K562 (cell line): ENCODE measurements around the gene ZBTB46. TPM values are rescaled to one million over a fixed set of nuclear protein-coding genes. Genes with fewer than 3 reads are reported as not detected.

Source experiments
- ATF1 ChIP-seq, 2 experiments: fragments of 450-650 bp in 1 of 2; IDR thresholded peaks; 2 replicates each; pipeline ENCODE4 v1.6.1; 2016; ENCODE audit warnings: missing compliant biosample characterization in 1 of 2, missing genetic modification characterization in 1 of 2
- CREM ChIP-seq: IDR thresholded peaks from 2 replicates; pipeline ENCODE4 v1.6.1; 2014; ENCODE audit warnings: antibody characterized with exemption, low read depth
- JUND ChIP-seq, 2 experiments: IDR thresholded peaks; 2 replicates in 1 of 2; 3 replicates in 1 of 2; pipeline ENCODE4 v1.6.1; 2011; ENCODE audit warnings: borderline replicate concordance in 2 of 2, low read depth in 2 of 2, low read length in 2 of 2, improper control_type of control experiment in 1 of 2, missing biosample characterization in 1 of 2, missing genetic modification characterization in 1 of 2, missing genetic modification reagents in 1 of 2
- NFIX ChIP-seq: fragments of 250-450 bp; sonication (Bioruptor Pico); IDR thresholded peaks from 2 replicates; pipeline ENCODE4 v1.4.0; 2020; ENCODE audit warnings: low read depth, mild to moderate bottlenecking, moderate library complexity
- polyA plus RNA-seq, 8 experiments: library from polyadenylated mRNA; depleted of rRNA in 4 of 8; stranded (reverse) in 5 of 8; unstranded in 3 of 8; fragments of >200 nt; fragmentation: Nextera tagmentation in 2 of 8; fragmentation: Illumina TruSeq in 1 of 8; extraction: Ambion mirVana in 2 of 8; extraction: Trizol in 1 of 8; gene quantifications; 2 replicates each; pipeline versions ENCODE4 v1.2.1 to v1.2.3, GENCODE V29; 2011 to 2014; ENCODE audit warnings: inconsistent platforms in 1 of 8, missing spikeins in 1 of 8
- total RNA-seq, 7 experiments: library from RNA; depleted of rRNA in 6 of 7; stranded (reverse); fragments of >200 nt in 6 of 7; fragmentation: Illumina TruSeq in 2 of 7; extraction: Trizol in 2 of 7; gene quantifications; 2 replicates each; pipeline versions ENCODE4 v1.2.1 to v1.2.3, GENCODE V29; 2011 to 2021; ENCODE audit warnings: low replicate concordance in 1 of 7
- TF ChIP-seq, protein P1 (sequence below): fragments of 450-650 bp; IDR thresholded peaks from 2 replicates; pipeline ENCODE4 v1.6.1; 2016; ENCODE audit warnings: mild to moderate bottlenecking, moderate library complexity
- TF ChIP-seq, protein P2 (sequence below): sonication (generic); formaldehyde crosslinking; IDR thresholded peaks from 2 replicates; pipeline ENCODE4 v1.9.0; 2022; ENCODE audit warnings: mild to moderate bottlenecking, missing genetic modification reagents
- TF ChIP-seq, protein P3 (sequence below): fragments of 450-650 bp; IDR thresholded peaks from 2 replicates; pipeline ENCODE4 v1.6.1; 2014; ENCODE audit warnings: low read depth, mild to moderate bottlenecking, moderate library complexity, borderline replicate concordance
- TF ChIP-seq, protein P4 (sequence below), 3 experiments: fragments of 200-800 bp in 1 of 3; fragments of 250-450 bp in 1 of 3; fragments of 450-650 bp in 1 of 3; sonication (Bioruptor Pico) in 1 of 3; sonication (Bioruptor generic) in 1 of 3; formaldehyde crosslinking in 1 of 3; IDR thresholded peaks; 2 replicates each; pipeline versions ENCODE4 v1.6.1 to v1.8.0; 2016 to 2022; ENCODE audit warnings: mild to moderate bottlenecking in 2 of 3, missing genetic modification characterization in 2 of 3, missing compliant biosample characterization in 1 of 3, moderate library complexity in 1 of 3

The ZBTB46 gene
- total and polyA plus RNA-seq, 9 of the 15 experiments (the other 6 are each of a cell fraction or from before 2014, with no cell fraction given): 0.29 to 4.1 (median 1.1) TPM

DNA sequence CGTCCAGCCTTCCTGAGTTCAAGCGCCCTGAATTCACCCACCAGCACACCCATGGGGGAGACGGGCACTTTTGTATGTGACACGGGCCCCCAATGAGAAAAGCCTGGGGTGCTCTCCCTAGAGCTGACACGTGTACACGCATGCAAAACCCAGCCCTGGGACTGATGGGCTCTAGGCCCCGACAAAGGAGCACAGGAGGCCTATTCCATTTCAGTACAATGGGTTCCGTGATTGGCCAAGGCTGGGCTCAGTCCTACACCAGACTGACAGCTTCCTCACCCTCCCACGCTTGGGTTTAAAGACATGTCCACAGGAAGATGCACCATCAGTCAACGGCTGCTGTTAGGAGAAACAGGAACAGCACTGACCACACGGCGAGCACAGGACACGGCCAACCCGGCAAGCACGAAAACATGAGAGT lies 8.8 kb downstream of the ZBTB46 start (continued):
- TF ChIP-seq CREM: peak; percentile 48; the same call in 1 of the 2 replicates
- TF ChIP-seq, protein P1, sequence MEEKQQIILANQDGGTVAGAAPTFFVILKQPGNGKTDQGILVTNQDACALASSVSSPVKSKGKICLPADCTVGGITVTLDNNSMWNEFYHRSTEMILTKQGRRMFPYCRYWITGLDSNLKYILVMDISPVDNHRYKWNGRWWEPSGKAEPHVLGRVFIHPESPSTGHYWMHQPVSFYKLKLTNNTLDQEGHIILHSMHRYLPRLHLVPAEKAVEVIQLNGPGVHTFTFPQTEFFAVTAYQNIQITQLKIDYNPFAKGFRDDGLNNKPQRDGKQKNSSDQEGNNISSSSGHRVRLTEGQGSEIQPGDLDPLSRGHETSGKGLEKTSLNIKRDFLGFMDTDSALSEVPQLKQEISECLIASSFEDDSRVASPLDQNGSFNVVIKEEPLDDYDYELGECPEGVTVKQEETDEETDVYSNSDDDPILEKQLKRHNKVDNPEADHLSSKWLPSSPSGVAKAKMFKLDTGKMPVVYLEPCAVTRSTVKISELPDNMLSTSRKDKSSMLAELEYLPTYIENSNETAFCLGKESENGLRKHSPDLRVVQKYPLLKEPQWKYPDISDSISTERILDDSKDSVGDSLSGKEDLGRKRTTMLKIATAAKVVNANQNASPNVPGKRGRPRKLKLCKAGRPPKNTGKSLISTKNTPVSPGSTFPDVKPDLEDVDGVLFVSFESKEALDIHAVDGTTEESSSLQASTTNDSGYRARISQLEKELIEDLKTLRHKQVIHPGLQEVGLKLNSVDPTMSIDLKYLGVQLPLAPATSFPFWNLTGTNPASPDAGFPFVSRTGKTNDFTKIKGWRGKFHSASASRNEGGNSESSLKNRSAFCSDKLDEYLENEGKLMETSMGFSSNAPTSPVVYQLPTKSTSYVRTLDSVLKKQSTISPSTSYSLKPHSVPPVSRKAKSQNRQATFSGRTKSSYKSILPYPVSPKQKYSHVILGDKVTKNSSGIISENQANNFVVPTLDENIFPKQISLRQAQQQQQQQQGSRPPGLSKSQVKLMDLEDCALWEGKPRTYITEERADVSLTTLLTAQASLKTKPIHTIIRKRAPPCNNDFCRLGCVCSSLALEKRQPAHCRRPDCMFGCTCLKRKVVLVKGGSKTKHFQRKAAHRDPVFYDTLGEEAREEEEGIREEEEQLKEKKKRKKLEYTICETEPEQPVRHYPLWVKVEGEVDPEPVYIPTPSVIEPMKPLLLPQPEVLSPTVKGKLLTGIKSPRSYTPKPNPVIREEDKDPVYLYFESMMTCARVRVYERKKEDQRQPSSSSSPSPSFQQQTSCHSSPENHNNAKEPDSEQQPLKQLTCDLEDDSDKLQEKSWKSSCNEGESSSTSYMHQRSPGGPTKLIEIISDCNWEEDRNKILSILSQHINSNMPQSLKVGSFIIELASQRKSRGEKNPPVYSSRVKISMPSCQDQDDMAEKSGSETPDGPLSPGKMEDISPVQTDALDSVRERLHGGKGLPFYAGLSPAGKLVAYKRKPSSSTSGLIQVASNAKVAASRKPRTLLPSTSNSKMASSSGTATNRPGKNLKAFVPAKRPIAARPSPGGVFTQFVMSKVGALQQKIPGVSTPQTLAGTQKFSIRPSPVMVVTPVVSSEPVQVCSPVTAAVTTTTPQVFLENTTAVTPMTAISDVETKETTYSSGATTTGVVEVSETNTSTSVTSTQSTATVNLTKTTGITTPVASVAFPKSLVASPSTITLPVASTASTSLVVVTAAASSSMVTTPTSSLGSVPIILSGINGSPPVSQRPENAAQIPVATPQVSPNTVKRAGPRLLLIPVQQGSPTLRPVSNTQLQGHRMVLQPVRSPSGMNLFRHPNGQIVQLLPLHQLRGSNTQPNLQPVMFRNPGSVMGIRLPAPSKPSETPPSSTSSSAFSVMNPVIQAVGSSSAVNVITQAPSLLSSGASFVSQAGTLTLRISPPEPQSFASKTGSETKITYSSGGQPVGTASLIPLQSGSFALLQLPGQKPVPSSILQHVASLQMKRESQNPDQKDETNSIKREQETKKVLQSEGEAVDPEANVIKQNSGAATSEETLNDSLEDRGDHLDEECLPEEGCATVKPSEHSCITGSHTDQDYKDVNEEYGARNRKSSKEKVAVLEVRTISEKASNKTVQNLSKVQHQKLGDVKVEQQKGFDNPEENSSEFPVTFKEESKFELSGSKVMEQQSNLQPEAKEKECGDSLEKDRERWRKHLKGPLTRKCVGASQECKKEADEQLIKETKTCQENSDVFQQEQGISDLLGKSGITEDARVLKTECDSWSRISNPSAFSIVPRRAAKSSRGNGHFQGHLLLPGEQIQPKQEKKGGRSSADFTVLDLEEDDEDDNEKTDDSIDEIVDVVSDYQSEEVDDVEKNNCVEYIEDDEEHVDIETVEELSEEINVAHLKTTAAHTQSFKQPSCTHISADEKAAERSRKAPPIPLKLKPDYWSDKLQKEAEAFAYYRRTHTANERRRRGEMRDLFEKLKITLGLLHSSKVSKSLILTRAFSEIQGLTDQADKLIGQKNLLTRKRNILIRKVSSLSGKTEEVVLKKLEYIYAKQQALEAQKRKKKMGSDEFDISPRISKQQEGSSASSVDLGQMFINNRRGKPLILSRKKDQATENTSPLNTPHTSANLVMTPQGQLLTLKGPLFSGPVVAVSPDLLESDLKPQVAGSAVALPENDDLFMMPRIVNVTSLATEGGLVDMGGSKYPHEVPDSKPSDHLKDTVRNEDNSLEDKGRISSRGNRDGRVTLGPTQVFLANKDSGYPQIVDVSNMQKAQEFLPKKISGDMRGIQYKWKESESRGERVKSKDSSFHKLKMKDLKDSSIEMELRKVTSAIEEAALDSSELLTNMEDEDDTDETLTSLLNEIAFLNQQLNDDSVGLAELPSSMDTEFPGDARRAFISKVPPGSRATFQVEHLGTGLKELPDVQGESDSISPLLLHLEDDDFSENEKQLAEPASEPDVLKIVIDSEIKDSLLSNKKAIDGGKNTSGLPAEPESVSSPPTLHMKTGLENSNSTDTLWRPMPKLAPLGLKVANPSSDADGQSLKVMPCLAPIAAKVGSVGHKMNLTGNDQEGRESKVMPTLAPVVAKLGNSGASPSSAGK: peak; percentile 54
- no peak for TF ChIP-seq ATF1 (CRISPR knock-in tag; IDR thresholded peaks at IDR 0.05)
- 0 out of 2 replicates have a peak, but pooled peaks have one; percentile 26 for TF ChIP-seq ATF1 (tag; IDR thresholded peaks at IDR 0.05)
- no peak for TF ChIP-seq NFIX (CRISPR knock-in tag)
- TF ChIP-seq, protein P2, sequence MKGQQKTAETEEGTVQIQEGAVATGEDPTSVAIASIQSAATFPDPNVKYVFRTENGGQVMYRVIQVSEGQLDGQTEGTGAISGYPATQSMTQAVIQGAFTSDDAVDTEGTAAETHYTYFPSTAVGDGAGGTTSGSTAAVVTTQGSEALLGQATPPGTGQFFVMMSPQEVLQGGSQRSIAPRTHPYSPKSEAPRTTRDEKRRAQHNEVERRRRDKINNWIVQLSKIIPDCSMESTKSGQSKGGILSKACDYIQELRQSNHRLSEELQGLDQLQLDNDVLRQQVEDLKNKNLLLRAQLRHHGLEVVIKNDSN: 0 out of 2 replicates have a peak, but pooled peaks have one; percentile 16
- TF ChIP-seq, protein P3, sequence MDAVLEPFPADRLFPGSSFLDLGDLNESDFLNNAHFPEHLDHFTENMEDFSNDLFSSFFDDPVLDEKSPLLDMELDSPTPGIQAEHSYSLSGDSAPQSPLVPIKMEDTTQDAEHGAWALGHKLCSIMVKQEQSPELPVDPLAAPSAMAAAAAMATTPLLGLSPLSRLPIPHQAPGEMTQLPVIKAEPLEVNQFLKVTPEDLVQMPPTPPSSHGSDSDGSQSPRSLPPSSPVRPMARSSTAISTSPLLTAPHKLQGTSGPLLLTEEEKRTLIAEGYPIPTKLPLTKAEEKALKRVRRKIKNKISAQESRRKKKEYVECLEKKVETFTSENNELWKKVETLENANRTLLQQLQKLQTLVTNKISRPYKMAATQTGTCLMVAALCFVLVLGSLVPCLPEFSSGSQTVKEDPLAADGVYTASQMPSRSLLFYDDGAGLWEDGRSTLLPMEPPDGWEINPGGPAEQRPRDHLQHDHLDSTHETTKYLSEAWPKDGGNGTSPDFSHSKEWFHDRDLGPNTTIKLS: peak; percentile 49; the same call in 1 of the 2 replicates
- TF ChIP-seq, protein P4, sequence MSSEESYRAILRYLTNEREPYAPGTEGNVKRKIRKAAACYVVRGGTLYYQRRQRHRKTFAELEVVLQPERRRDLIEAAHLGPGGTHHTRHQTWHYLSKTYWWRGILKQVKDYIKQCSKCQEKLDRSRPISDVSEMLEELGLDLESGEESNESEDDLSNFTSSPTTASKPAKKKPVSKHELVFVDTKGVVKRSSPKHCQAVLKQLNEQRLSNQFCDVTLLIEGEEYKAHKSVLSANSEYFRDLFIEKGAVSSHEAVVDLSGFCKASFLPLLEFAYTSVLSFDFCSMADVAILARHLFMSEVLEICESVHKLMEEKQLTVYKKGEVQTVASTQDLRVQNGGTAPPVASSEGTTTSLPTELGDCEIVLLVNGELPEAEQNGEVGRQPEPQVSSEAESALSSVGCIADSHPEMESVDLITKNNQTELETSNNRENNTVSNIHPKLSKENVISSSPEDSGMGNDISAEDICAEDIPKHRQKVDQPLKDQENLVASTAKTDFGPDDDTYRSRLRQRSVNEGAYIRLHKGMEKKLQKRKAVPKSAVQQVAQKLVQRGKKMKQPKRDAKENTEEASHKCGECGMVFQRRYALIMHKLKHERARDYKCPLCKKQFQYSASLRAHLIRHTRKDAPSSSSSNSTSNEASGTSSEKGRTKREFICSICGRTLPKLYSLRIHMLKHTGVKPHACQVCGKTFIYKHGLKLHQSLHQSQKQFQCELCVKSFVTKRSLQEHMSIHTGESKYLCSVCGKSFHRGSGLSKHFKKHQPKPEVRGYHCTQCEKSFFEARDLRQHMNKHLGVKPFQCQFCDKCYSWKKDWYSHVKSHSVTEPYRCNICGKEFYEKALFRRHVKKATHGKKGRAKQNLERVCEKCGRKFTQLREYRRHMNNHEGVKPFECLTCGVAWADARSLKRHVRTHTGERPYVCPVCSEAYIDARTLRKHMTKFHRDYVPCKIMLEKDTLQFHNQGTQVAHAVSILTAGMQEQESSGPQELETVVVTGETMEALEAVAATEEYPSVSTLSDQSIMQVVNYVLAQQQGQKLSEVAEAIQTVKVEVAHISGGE (CRISPR knock-in tag; IDR thresholded peaks at IDR 0.05): peak in 1 of 3 experiments; percentile 60; a peak in 2 of 6 replicates
- TF ChIP-seq JUND (IDR thresholded peaks at IDR 0.05; ENCODE audit: borderline replicate concordance, low read depth, low read length): no peak
- peak; percentile 42; the same call in 1 of the 3 replicates for TF ChIP-seq JUND (tag; IDR thresholded peaks at IDR 0.05; ENCODE audit: borderline replicate concordance, low read depth, low read length)
